Fibroblast of gingiva (primary cell): ENCODE results near the gene OSBPL3.
A peak's percentile ranks its signal among the peaks of the same experiment; 100 is the strongest.

Experiments used
- DNase-seq: peaks from one replicate; pipeline ENCODE4 v3.0.0-alpha.2; 2011; ENCODE audit warnings: low read depth

OSBPL3 gene

DNA sequence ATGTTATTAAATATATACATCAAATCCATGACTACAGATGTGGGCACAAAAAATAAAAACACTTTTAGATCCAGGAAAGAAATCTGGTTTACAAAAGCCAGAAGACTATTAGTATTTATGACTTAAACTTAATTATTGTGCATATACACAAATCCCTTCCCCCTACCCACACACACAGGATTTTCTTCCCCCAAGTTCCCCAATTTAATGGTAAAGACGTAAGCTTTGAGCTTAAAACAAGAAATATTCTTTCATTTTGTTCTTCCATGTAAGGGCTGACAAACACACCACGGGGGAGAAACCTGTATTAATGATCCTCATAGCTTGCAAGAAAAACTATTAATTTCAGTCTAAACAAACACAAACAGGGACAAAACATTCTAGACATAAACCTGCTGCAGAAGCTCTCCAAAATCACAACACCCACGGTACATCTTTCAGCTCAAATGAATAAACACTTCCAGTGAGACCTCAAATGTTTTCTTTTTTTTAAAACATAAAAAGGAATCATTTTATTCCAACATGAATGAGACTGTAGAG, 28.5 kb downstream of the OSBPL3 start:
- DNase-seq = no peak

DNA sequence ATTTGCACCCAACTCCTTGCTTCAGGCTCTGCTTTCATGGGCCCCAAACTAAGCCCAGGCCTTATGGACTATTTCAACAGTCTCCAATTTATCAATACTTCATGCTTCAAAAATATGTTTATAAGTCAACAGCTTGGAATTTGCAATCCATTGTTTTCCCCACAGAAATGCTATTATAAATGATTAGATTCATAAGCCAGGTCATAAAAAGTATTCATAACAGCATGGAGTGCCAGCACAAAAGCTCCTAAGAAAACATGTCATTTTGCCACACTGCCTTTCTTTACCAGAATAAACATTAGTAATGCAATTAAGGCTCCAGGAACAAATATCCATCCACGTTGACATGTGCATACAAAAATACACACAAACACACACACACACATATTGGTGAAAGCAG, 30.1 kb downstream of the OSBPL3 start:
- DNase-seq = peak; percentile 17

DNA sequence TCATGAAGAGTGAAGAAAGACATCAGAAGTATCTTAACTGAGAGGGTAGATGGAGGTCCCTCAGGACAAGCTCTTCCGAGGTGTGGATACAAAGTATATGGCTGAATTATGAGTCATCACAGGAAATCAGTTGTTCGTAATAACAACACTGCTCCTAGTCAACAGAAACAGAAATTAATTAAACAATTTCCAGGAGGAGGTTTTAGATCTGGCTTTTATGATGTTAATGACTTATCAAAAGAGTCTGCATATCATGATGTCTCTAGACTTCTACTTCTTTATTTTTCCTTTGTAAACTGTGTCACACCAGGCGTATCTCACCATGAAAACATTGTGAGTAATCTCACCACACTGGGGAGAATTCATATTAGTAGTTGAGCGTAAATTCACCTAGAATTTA, 31.2 kb downstream of the OSBPL3 start:
- DNase-seq = no peak

DNA sequence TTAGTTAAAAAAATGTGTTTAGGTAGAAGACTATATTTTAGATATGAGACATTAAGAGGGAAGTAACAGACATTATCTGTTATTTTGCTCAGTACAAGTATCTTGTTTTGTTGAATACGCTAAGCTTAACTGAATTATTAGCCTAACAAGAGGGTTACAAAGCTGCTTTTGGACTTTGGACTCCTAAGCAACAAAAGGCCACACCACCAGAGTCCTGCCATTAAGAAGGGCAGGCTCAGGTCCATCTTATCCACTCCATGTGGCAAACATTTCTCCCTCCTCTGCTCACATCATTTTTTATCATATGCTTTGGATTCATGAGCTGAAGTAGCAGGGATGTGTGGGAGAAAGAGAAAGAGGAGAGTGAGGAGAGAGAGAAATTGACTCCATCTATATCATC, 33.5 kb downstream of the OSBPL3 start:
- DNase-seq = no peak

DNA sequence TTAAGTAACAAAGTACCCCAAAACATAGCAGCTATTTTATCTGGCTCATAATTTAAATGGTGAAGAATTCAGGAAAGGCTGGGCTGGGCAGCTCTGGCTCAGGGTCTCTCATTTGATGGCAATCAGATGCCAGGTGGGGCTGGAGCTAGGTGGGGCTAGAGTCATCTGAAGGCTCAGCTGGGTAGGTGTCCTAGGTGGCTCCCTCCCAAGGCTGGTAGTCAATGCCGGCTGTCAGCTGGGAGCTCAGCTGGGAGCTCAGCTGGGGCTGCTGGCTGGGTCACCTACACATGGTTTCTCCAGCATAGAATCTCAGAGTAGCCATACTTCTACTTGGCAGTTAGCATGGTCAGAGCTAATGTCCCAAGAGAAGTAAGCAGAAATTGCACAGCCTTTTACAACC, 34.1 kb downstream of the OSBPL3 start:
- no peak for DNase-seq

DNA sequence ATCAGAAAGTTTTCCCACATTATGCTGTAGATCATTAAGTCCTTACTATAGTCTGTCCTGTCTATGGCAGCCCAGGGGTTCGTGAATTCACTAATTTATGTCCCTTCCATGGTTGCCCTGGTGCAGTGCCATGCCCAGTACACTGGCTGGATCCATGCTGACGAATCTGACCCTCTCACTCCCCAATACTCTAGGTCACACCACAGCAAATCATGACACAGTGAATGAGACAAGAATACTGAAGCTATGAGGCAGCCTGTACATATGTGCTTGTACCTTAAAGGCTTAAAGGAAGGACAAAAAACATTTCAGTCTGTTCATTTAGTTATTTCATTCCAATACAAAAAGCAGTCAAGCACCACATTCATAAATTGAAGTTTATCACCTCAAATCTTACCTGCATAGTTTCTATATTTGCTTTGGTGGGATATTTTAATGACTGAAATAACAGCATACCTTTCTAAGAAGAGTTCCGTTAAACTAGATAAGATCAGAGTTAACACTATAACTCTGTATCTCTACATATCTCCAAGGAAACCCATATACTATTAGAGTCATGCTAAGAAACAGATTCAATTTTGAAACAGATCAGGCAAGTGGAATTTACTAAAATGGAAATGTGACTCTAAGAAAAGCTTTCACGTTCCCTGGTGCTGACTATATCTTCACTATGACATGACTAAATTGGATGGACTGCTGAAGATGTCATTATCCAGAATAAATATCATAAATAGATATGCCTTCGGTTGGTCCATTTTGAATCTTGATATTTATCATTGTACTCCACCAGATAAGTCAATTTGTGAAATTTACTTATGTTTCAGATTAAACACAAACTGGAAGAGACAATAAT, 36.7 kb downstream of the OSBPL3 start:
- no peak for DNase-seq

DNA sequence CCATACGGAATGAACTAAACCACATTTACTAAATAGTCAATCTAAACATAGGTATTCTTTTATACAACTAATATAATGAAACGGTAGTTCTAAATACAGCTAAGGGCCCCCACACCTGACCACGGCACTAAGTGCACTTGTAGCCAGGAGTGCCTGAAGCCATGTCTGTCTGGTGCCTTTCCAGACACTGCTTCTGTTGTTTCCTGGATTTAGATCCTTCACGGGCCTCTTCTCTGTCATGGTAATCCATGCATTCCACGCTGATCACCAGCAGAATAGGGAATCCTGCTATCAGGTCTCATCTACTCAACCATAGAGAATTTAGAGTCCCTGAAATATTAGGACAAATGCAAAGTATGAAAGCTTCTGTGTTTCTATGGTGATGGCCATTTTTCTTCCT, 37.8 kb downstream of the OSBPL3 start:
- no peak for DNase-seq

DNA sequence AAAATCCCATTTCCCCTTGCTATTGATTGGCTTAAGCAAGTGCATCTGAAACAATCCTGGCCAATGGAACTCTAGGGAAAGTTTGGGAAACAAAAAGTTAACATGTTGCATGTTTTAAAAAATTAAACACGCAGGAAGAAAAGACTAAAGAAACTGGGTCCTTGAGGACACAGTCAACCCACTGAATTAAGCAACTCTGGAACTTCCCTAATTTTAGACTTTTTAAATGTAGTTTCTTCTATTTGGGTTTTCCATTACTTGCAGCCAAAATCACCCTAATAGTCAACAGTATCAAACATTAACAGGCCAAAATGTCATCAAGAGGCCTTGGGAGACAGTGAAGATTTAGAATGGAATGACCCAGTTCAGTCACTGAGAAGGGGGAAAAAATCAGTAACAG, 40.6 kb downstream of the OSBPL3 start:
- DNase-seq = no peak

DNA sequence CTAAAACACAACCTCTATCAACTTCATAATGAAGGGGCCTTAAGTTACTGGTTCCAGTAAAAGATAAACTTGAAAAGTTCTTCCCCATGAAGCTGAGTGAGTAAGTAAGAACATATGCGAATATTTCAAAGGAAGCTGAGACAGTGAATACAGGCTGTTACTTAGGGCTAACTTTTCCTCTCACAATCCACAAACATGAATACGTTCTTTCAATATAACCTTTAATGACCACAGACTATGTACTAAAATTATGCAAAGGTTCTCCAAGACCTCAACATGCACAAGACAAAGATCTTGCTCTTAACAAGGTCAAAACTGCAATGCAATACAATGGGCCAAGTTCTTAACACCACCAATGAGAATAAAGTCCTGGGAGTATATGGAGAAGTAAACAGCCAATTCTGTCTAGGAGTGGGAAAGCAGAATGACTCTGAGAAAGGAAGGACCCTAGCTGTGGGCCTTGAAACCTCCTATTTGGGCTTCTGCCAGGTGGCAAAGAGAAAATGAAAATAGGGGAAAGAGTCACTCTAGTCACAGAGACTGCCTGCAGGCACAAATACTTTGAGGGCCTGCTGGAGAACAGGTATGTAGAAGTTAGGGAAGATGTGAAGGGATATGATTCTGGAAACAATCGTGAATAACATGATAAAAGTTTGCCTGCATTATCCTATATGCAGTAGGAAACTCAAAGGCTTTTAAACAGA, 43.7 kb downstream of the OSBPL3 start:
- DNase-seq = peak; percentile 45

DNA sequence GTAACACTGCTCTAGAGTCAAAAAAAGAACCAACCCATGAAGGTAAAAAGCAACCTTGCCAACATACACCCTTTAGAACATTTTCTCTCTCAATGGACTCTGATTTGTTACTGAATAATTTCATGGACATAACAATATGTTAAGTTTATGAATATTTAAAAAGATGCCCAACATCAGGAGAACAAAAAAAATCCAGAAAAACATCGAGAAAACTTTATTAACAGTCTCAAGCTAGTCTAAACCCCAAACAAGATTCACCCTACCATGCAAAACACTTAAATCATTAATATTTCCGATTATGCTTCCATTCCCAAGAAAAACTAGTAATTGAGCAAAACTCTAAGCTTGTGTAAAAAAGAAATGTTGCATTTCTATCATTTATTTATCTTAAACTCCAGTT, 46.7 kb downstream of the OSBPL3 start:
- no peak for DNase-seq

DNA sequence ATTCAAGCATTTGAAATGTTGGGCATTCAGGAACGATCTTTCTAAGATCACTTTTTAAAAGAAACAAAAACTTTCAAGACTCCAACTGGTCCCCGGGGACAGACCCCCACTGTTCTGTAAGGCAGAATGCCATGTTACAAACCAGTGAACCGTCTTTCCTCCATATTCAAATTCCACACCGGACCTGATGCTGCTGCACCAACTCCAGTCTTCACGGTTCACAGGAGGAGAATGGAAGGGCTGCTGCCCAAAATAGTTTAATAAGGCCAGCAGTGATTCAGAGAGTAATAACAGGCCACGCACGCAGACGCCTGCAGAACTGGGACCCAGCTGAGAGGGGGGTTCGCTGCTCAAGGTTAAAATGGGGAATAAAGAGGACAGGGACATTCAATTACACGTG, 47.2 kb downstream of the OSBPL3 start:
- DNase-seq = peak; percentile 70

DNA sequence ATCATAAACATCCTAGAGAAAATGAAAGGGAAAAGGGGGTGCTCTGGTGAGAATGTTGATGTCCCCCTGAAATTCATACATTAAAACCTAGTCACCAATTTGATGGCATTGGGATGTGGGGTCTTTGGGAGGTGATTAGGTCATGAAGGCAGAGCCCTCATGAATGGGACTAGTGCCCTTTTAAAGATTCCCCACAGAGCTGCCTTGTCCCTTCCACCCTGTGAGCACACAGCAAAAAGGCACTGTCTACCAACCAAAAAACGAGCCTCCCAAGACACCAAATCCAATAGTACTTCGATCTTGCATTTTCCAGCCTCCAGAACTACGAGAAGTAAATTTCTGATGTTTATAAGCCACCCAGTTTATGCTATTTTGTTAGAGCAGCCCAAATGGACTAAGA, 47.6 kb downstream of the OSBPL3 start:
- DNase-seq = no peak

DNA sequence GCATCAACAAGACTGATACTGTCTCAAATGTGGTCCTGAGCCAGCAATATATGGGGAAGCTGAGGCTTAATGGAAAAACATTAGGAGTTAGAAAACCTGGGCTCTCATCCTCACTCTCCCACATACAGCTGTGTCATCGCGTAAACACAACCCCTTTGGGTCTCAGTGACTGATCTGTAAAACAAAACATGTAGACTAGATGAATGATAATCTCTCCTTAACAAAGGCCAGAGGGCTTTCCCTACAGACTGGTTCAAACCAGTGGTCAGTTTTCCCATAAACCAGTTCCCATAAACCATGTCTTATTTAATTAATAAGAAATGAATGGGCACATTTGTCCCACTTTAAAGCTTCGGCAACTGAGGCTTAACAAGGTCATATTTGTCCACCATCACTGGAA, 48.1 kb downstream of the OSBPL3 start:
- no peak for DNase-seq

DNA sequence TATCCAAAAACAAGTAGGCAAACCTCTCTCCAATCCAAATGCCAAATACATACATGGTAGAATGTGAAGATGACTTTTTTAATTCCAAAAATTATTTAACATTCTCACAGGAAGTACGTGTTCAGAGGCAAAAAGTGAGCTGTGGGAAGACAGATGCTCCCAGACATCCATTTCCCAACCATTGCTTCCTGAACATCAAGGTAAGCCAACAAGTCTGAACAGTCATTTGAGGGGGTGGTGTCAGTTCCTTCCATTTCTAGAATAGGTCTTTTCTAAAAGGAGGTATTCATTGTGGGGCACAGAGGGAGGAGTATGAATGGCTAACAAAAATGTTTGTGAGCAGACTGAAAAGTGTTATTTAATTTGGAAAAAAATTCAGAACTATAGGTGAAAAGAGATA, 49.1 kb downstream of the OSBPL3 start:
- no peak for DNase-seq

DNA sequence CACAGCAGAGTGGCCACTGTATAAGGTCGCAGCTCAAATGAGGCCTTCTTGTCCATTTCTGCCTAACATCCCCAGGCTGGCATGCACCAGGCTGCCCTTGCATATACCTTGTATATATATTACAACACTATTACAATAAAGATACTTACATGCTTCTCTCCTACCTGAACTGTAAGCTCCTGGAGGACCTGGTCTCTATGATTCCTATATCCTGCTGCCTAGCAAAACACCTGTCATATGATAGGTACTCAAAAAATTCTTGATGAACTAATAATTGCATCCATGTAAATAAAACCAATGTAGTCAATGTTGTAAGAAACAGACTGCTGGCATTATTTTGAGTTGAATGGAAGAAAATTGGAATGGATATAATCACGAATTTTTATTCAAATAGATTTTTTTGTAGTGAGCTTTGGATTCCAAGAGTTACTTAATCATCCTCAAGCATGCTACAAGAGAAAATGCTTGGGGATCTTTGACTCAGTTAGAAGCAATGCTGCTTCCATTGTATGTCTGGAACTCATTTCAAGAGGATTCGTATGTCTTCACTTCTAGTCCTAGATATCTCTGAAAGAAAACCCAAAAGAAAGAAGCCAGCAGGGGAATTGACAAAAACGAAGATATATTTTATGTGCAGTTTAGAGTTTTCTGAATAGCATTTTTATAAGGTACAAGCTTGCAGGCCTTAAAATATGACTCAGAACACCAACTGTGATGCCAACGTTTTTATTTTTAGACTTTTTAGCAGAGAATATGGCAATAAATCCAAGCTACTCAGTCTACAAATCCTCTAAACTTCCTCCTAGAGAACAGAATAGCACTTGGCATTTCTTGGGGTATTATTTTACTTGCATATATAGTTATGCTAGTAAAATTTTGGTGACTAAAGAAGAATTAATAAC, 53.1 kb downstream of the OSBPL3 start:
- DNase-seq = peak; percentile 87

DNA sequence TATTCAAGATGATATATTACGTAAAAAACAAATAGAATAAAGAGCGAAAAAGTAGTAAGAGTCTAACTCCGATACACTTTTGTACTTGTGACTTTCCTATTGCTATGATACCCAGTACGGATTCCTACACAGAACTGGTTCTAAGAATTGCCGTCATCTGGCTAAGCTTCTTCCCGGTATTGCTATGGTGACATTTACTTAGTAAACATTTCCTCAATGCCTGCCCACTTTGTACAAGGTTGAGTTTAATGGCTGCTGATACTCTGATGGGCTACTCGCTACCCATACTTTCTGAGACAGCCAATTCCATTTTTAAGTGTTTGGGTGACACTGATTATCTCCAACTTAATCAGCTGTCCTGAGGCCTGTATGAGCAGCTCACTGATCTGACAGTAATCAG, 55.6 kb downstream of the OSBPL3 start:
- DNase-seq = no peak

DNA sequence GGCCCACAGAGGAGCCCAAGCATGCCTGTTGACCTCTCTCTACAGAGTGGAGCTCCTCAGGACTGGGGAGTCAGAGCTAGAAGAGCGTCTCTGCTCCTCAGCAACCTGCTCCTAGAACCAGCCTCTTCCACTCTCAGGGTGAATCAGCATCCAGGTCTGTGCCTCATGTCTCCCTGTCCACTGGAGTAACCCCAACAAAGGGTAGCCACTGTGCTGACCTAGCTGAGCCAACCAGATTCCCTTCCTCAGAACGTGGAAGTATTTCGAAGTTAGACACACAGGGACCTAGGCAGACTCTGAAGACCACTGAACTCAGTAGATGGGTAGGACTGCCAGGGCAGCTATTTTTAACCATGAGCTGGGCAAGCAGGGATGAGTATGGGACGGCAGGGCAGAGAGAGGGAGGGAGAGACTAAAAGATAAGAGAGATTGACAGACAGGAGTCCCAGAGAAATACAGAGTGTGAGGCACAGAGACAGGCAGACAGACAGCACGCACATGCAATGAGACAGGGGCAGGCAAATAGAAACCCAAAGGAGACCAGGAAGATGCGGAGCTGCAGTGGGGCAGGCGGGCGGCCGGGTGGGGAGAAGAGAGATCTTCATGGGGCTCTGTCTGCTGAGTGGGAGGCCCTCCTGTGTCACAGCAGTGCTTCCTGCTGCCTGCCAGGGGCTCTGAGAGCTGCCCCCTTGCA, 56.7 kb downstream of the OSBPL3 start:
- DNase-seq = no peak

DNA sequence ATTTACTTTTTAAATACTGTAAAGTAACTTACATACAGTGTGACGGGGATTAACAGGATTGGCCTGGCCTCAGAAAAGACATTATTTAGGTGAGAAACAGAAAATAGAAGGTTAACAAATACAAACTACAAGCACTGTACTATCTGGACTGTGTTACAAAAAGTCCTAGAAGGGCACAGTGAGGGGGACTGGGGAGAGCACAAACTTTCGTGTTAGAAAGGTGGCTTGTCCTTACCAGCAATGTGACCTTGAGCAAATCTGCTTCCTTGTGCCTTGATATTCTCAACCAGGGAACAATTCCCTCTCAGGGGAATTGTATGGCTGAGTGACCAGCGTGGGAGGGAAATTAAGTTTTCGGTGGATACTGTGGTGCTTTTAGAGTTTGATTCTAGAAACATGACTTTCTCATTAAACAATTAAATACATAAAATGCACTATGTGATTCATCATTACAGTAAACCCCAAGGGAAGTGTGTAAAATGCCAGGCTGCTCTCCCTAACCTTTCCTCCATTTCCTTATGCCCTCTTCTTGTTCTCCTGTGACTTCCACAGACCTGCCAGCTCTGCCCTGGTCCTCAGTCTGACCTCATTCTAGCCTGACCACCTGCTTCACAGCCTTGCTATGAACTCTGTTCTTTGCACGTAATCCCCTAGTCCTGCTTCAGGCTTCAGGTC, 57.7 kb downstream of the OSBPL3 start:
- DNase-seq = peak; percentile 83

DNA sequence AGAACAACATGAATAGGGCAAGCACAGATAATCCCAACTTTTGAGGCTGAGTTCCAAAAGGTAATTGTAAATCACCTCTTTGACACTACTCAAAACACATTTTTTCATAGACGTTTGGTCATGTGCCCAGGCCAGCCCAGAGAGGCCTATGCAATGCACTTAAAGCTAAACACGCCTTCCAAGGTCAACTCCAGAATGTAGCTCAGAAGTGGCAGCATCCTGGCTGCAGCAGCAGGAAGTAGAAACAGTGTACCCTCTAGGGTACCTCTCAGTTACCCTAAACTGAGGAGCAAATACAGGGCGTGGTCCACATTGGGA, 58.7 kb downstream of the OSBPL3 start:
- DNase-seq = no peak

DNA sequence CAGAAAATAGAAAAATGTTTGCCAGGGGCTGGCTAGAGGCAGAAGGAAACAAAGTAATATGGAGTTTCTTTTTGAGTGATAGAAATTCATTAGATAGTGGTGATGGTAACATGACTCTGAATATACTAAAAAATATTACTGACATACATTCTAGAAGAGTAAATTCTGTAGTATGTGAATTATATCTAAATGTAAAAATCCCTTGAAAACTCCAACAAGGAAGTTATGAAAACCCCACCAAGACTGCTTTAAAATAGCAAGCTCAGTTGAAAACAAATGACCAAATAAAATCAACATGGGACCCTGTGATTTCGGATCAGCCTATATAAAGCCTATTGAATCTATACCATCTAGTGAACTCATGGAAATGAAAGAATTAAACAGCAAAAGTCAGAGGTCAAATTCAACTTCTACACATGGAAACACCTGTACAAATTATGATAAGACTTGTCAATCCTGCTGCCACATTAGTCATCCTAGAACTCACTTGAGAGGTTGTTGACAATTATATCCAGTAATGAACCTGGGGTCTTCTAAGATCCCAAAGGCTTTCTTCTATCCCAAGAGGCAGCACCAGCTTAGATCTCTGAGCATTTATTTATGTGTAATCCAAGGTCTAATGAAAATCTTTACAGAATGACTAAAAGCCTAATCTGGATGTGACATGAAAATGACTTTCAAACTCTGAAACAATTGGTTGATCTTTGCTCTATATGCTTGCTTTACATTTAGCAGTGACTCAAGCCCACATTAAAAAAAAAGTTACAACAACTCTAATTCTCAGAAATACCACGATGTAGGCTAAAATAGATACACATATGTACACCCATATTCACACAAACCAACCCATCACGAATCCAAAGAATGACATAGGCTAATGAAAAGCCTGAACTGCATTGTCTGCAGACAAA, 59.3 kb downstream of the OSBPL3 start:
- DNase-seq = no peak
